ENCODE data around the gene TMEM175.

- TF ChIP-seq, protein P1, sequence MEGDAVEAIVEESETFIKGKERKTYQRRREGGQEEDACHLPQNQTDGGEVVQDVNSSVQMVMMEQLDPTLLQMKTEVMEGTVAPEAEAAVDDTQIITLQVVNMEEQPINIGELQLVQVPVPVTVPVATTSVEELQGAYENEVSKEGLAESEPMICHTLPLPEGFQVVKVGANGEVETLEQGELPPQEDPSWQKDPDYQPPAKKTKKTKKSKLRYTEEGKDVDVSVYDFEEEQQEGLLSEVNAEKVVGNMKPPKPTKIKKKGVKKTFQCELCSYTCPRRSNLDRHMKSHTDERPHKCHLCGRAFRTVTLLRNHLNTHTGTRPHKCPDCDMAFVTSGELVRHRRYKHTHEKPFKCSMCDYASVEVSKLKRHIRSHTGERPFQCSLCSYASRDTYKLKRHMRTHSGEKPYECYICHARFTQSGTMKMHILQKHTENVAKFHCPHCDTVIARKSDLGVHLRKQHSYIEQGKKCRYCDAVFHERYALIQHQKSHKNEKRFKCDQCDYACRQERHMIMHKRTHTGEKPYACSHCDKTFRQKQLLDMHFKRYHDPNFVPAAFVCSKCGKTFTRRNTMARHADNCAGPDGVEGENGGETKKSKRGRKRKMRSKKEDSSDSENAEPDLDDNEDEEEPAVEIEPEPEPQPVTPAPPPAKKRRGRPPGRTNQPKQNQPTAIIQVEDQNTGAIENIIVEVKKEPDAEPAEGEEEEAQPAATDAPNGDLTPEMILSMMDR (conservative IDR thresholded peaks at IDR 0.05; ENCODE audit: low read length): no peak
- no peak for TF ChIP-seq EZH2phosphoT487 (IDR thresholded peaks at IDR 0.05; ENCODE audit: borderline replicate concordance)
These were observed 64.1 kb downstream of the TMEM175 start for GRCh38 chr4:996030-996996.

Measured in Loucy (cell line).